Stimulated activated CD4-positive, alpha-beta T cell treated with anti-CD3 and anti-CD28 coated beads, Interleukin-1b, Interleukin-23, amount 100 ng/mL, for 1 hour (primary cell): ENCODE data around the gene TMEM92.

Experiments used
- DNase-seq, 2 donors: peaks; one replicate each; pipeline ENCODE4 v3.0.0-alpha.2; 2020; ENCODE audit warnings: low read depth in 2 of 2

TMEM92 gene

DNA sequence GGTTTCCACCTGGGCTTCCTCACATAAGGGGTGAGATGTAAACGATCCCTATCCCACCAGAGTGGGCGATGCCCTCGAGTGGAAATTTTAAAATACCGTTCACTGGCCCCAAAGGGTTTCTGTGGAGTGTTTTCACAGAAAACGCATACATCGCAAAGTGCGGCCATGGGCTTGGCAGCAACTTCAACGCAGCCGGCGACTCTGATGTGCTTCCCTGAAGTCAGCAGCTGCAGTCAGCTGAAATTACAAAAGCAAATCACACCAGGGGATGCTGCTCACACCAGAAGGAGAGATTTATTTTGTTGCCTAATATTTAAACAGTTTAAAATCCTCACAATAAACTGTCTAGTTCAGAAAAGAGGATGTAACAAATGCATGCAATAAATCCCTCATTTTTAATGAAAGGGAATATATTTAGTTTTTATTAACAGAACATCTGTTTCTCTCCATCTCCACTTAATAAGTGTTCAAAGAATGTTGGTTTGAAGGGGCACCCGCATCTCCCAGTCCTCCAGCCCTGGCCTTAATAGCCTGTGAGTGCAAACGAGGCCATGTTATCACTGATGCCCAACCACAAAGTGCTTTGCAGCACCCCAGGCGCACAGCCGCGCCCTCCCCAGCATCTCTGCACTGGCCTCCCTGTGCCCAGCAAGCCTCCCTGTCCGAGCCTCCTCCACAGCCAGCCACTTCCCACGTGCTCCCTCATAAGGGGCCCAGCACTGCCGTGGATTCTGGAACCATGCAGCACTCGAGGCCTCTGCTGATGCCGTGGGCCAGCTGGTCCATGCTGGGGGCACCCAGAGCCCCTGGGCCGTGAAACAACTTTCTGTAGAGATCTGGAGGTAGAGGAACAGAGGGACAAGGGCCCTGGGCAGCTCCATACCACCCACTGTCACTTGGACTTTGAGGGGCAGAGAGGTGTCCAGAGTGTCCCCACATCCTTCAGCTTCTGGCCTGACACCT is 54.4 kb downstream of the TMEM92 start:
- DNase-seq = no peak

DNA sequence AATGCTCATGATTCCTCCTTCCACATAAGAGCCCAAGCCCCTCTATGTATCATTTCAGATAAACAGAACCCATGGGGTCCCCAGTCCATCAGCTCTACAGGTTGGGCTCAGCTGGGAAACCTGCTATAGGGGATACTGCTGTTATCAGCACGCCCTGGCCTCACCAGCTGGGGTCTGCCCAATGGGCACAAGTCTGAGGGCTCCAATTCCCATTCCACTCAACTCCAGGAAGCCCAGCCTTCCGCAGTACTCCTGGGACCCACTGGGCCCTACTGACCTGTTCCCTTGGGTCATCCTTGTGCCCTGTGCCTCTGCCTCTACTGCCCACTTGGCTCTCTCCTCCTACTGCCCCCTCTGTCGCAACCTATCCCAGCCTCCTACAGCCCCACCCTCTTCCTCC is 55.5 kb downstream of the TMEM92 start:
- DNase-seq = no peak

DNA sequence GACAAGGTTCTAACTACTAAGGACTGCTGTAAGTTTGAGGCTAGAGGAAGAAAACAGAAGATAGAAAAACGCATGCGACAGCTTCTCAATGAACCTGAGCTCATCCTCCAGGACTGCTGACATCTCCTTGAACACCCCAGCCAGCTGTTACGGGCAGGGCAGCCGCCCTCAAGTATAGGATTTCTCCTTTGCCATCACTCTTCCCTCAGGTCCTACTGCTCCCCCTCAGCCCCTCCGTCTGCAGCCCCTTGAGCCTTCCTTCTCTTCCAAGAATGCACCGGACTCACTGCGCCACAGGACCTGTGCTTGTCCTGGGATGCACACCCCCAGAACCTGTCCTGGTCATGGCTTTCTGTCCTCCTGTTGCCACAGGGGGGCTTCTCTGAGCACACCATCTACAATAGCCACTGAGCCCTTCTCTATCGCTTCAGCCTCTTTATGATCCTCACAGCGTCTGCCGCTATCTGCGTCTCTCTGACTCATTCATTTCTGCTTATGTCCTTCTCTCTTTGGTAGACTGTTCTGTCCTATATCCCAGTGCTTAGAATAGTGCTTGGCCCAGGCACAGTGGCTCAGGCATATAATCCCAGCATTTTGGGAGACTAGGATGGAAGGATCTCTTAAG is 56.0 kb downstream of the TMEM92 start:
- DNase-seq = no peak
